Measurements from ENCODE around the gene SDC4. TPM values are rescaled to one million over a fixed set of nuclear protein-coding genes. Genes with fewer than 3 reads are reported as not detected.

The SDC4 gene
- total RNA-seq, 1 donor from 2014 or later: 62.6 TPM

DNA sequence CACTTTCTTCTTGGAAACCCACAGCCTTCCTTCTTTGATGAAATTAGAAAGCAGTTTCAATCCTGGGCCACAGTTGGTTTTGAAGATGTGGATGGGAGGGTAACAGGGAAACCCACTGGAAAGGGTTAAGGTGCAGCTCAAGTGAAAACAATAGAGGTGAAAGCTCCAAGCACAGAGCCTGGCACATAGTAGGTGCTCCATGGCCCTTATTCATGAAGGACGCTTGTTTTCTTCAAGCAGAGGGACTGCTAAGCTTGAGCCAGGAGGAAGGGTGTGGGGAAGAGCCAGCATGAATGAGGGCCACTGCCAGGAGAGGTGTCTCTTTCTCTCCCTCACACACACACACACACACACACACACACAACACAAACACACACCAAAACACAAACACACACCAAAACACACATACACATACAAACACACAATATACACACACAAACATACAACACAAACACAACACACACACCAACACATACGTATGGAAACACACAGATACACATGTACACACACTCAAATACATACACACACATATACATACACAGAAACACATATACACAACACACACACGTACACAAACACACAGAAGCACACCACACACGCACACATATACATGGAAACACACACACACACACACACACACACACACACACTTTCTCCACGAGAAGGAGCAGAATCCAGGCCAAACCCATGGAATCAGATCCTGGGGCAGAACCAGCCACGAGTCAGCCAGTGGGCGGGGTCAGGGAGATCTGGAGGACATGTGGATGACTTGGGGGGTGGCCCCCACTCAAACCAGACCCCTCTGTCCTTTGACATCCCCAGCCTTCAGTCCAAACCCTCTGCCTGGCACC, 65.3 kb downstream of the SDC4 start:
- no peaks in the 10 kb centered on the region for H3K9me3 ChIP-seq
- intact Hi-C loops (cut with DNase I): no loop called here
- H3K27me3 ChIP-seq: no peaks in the 10 kb centered on the region
- no peak for DNase-seq (ENCODE audit: extremely low spot score in 2 of 2)
- TF ChIP-seq POLR2A (IDR thresholded peaks at IDR 0.05) (no peak), POLR2AphosphoS5 (IDR thresholded peaks at IDR 0.05; ENCODE audit: insufficient read depth in 1 of 2, low read depth in 1 of 2) (no peak)
- TF ChIP-seq, protein P1, sequence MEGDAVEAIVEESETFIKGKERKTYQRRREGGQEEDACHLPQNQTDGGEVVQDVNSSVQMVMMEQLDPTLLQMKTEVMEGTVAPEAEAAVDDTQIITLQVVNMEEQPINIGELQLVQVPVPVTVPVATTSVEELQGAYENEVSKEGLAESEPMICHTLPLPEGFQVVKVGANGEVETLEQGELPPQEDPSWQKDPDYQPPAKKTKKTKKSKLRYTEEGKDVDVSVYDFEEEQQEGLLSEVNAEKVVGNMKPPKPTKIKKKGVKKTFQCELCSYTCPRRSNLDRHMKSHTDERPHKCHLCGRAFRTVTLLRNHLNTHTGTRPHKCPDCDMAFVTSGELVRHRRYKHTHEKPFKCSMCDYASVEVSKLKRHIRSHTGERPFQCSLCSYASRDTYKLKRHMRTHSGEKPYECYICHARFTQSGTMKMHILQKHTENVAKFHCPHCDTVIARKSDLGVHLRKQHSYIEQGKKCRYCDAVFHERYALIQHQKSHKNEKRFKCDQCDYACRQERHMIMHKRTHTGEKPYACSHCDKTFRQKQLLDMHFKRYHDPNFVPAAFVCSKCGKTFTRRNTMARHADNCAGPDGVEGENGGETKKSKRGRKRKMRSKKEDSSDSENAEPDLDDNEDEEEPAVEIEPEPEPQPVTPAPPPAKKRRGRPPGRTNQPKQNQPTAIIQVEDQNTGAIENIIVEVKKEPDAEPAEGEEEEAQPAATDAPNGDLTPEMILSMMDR (IDR thresholded peaks at IDR 0.05): no peak
- H3K4me3 ChIP-seq: no peak overlapping the region
- H3K36me3 ChIP-seq: no peaks in the 10 kb centered on the region
- no peaks in the 10 kb centered on the region for H3K4me1 ChIP-seq
- no peak overlapping the region for H3K27ac ChIP-seq

DNA sequence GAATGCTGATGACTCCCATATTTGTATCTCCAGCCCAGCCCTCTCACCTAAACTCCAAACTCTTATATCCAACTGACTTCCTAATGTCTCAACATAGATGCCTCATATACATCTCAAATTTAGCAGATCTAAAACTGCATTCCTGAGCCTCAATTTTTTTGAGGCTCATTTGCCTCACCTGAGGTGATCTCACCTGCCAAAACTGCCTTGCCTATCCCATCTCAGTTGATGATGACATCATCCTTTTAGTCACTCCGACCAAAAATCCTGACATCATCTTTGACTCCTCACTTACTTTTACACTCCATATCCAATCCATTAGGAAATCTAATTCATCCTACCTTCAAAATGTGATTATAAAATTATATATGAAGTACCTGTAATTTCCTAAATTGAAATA, 68.2 kb downstream of the SDC4 start:
- no peaks in the 10 kb centered on the region for H3K9me3 ChIP-seq
- intact Hi-C loops (cut with DNase I): no loop called here

DNA sequence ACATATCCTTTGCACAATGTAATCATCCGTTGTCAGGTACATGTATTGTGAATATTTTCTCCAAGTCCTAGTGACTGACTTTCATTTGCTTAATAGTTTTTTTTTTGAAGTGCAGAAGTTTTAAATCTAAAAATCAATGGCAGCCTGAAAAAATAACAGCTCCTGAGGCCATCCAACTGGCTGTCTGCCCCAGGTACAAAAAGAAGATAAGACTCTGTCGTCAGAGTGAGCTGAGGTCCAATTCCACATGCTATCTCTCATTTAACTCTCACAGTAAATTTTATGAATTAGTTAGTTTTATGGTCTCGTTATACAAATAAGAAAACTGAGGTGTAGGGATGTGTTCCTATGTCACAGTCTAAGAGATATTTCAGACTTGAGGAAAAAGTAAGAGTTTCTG, 72.9 kb downstream of the SDC4 start:
- intact Hi-C loops (cut with DNase I): no loop called here
- Histone ChIP-seq H3K4me1 (no peaks in the 10 kb centered on the region), H3K9me3 (no peaks in the 10 kb centered on the region), H3K36me3 (no peaks in the 10 kb centered on the region), H3K27ac (no peak overlapping the region), H3K27me3 (no peaks in the 10 kb centered on the region), H3K4me3 (no peak overlapping the region)
- DNase-seq (ENCODE audit: extremely low spot score in 2 of 2): no peak
- TF ChIP-seq, protein P1 (IDR thresholded peaks at IDR 0.05): no peak
- no peak for TF ChIP-seq POLR2A (IDR thresholded peaks at IDR 0.05)
- TF ChIP-seq POLR2AphosphoS5 (IDR thresholded peaks at IDR 0.05; ENCODE audit: insufficient read depth in 1 of 2, low read depth in 1 of 2): no peak

More for the DNA sequence above, 68.2 kb downstream of the SDC4 start:
- Histone ChIP-seq H3K4me3 (no peak overlapping the region), H3K36me3 (no peaks in the 10 kb centered on the region), H3K27ac (no peak overlapping the region), H3K4me1 (no peaks in the 10 kb centered on the region), H3K27me3 (no peaks in the 10 kb centered on the region)
- TF ChIP-seq POLR2AphosphoS5 (IDR thresholded peaks at IDR 0.05; ENCODE audit: insufficient read depth in 1 of 2, low read depth in 1 of 2) (no peak), POLR2A (IDR thresholded peaks at IDR 0.05) (no peak)
- no peak for DNase-seq (ENCODE audit: extremely low spot score in 2 of 2)

Other genes with a start within 250 kb of the SDC4 start
- not detected for gene KCNS1, start 247.3 kb downstream of the SDC4 start, total RNA-seq
- 6.1 TPM for gene WFDC5, start 233.2 kb downstream of the SDC4 start, total RNA-seq
- gene WFDC12, start 224.0 kb downstream of the SDC4 start, total RNA-seq: 4.4 TPM
- 234 TPM for gene PI3, start 173.5 kb downstream of the SDC4 start, total RNA-seq
- gene SEMG1, start 141.4 kb downstream of the SDC4 start, total RNA-seq: not detected
- gene SEMG2, start 127.1 kb downstream of the SDC4 start, total RNA-seq: not detected
- gene SLPI, start 93.9 kb downstream of the SDC4 start, total RNA-seq: 431 TPM
- not detected for gene RBPJL, start 41.6 kb downstream of the SDC4 start, total RNA-seq
- gene MATN4, start 40.1 kb downstream of the SDC4 start, total RNA-seq: not detected
- 44.9 TPM for gene SYS1, start 14.7 kb upstream of the SDC4 start, total RNA-seq
- not detected for gene TP53TG5, start 29.9 kb upstream of the SDC4 start, total RNA-seq
- 57.0 TPM for gene DBNDD2, start 59.9 kb upstream of the SDC4 start, total RNA-seq
- 81.0 TPM for gene PIGT, start 67.7 kb upstream of the SDC4 start, total RNA-seq
- gene WFDC2, start 121.3 kb upstream of the SDC4 start, total RNA-seq: 2.2 TPM
- gene SPINT3, start 167.2 kb upstream of the SDC4 start, total RNA-seq: not detected
- gene WFDC6, start 191.1 kb upstream of the SDC4 start, total RNA-seq: not detected
- not detected for gene EPPIN, start 199.0 kb upstream of the SDC4 start, total RNA-seq
- not detected for gene WFDC8, start 230.9 kb upstream of the SDC4 start, total RNA-seq

Measured in vagina (tissue), 2 donors.